Spleen (tissue), 11 donors: Measurements from ENCODE around the gene AARS2. TPM values are rescaled to one million over a fixed set of nuclear protein-coding genes. Genes with fewer than 3 reads are reported as not detected.
A peak's percentile ranks its signal among the peaks of the same experiment; 100 is the strongest.
"Not testable (repeated sequence)": the region's sequence is repeated elsewhere in the genome, so short reads cannot be mapped to it uniquely, and the experiment has no call there.

Experiments used
- DNase-seq: peaks from one replicate; pipeline ENCODE4 v3.0.0-alpha.2; 2020
- H3K27ac ChIP-seq, 8 donors: fragments of 200-600 bp; sonication (generic) in 7 of 8; 1 replicate in 4 of 8; 2 replicates in 4 of 8; pipeline versions ENCODE4 v1.5.0 to v1.8.0; 2016 to 2021; ENCODE audit warnings: inconsistent platforms in 4 of 8, mild to moderate bottlenecking in 4 of 8, moderate library complexity in 1 of 8
- H3K27me3 ChIP-seq, 7 donors: fragments of 200-600 bp; sonication (generic) in 6 of 7; replicated peaks in 1 of 7; 1 replicate in 4 of 7; 2 replicates in 3 of 7; pipeline versions ENCODE4 v1.5.0 to v1.8.0; 2016 to 2021; ENCODE audit warnings: inconsistent platforms in 3 of 7, mild to moderate bottlenecking in 1 of 7
- H3K36me3 ChIP-seq, 6 donors: fragments of 200-600 bp; sonication (generic) in 5 of 6; 1 replicate in 4 of 6; 2 replicates in 2 of 6; pipeline versions ENCODE4 v1.5.0 to v1.8.0; 2016 to 2021; ENCODE audit warnings: inconsistent platforms in 2 of 6
- H3K4me1 ChIP-seq, 6 donors: fragments of 200-600 bp; sonication (generic) in 5 of 6; 1 replicate in 3 of 6; 2 replicates in 3 of 6; pipeline versions ENCODE4 v1.5.0 to v1.8.0; 2016 to 2021; ENCODE audit warnings: inconsistent platforms in 3 of 6
- H3K4me3 ChIP-seq, 8 donors: fragments of 200-600 bp; sonication (generic) in 7 of 8; 1 replicate in 4 of 8; 2 replicates in 4 of 8; pipeline versions ENCODE4 v1.5.0 to v1.8.0; 2016 to 2021; ENCODE audit warnings: inconsistent platforms in 4 of 8, mild to moderate bottlenecking in 4 of 8, moderate library complexity in 2 of 8
- H3K9me3 ChIP-seq, 8 donors: fragments of 200-600 bp; sonication (generic) in 7 of 8; 1 replicate in 4 of 8; 2 replicates in 4 of 8; pipeline versions ENCODE4 v1.5.0 to v1.8.0; 2016 to 2021; ENCODE audit warnings: inconsistent platforms in 4 of 8
- CTCF ChIP-seq, 11 experiments: fragments of 200-600 bp in 7 of 11; fragments of 450-650 bp in 4 of 11; sonication (generic) in 4 of 11; IDR thresholded peaks in 8 of 11; conservative IDR thresholded peaks in 3 of 11; 1 replicate in 7 of 11; 2 replicates in 4 of 11; pipeline versions ENCODE4 v1.4.0 to v1.8.0; 2016 to 2021; ENCODE audit warnings: antibody characterized with exemption in 11 of 11, inconsistent platforms in 4 of 11, mild to moderate bottlenecking in 1 of 11
- POLR2A ChIP-seq, 3 donors: fragments of 450-650 bp; IDR thresholded peaks; one replicate each; pipeline ENCODE4 v1.5.1; 2017; ENCODE audit warnings: antibody characterized with exemption in 3 of 3, mild to moderate bottlenecking in 1 of 3
- POLR2AphosphoS5 ChIP-seq, 3 donors: sonication (generic); formaldehyde crosslinking; IDR thresholded peaks; one replicate each; pipeline ENCODE4 v1.5.1; 2017; ENCODE audit warnings: antibody characterized with exemption in 3 of 3
- WGBS, 5 donors: extraction: QIAGEN DNeasy Blood & Tissue Kit in 3 of 5; methylation state at CpG; one replicate each; pipeline versions ENCODE4 v1.1.5 to v1.1.7; 2013 to 2018; 5-methylcytosine and 5-hydroxymethylcytosine counted together
- intact Hi-C: fragments of 100-400 bp; cut with DNase I; formaldehyde crosslinking; loops from one replicate; pipeline ENCODE4 v1.15.0; 2023; ENCODE audit warnings: low total_unique reads
- polyA plus RNA-seq, 3 donors: library from polyadenylated mRNA; stranded (reverse); fragments of 200-250 nt; gene quantifications; one replicate each; pipeline ENCODE4 v1.2.1, GENCODE V29; 2013
- total RNA-seq, 7 donors: library from RNA; depleted of rRNA in 3 of 7; stranded (reverse); fragments of >200 nt in 3 of 7; fragmentation: NEBNext Ultra II Directional in 4 of 7; extraction: Animal tissue kit (Norgen Biotek cat#: 25700) in 4 of 7; gene quantifications; one replicate each; pipeline versions ENCODE4 v1.1.0 to v1.2.1, GENCODE V29; 2016 to 2021
- donor health status: healthy with polysubstance abuse.
- donor health status: DM: no; HTN: no; CAD: no; lungs with moderate emphysema.
- donor health status: DM: no; HTN: no; CAD: no.
- donor health status: Bipolar disorder and iron deficiency.
- donor health status: healthy.
- donor health status: DM: no; HTN: no; CAD: no.
- donor health status: DM: yes; HTN: yes; CAD: no.

Gene AARS2
- total and polyA plus RNA-seq, 10 donors = 3.5 to 16.8 (median 13.7) TPM

GRCh38 chr6:44315516-44315915, 2.4 kb upstream of the AARS2 start:
- Histone ChIP-seq H3K4me3 (no peak overlapping the region), H3K27ac (no peak overlapping the region), H3K9me3 (peaks cover 0 to 4% (median 0%) of the 10 kb centered on the region in 8 donors), H3K36me3 (peaks cover 0 to 15% (median 12%) of the 10 kb centered on the region in 6 donors), H3K4me1 (peaks cover 6 to 21% (median 15%) of the 10 kb centered on the region in 6 donors), H3K27me3 (peaks cover 0 to 30% (median 2%) of the 10 kb centered on the region in 7 donors)
- TF ChIP-seq CTCF (IDR thresholded peaks at IDR 0.05 in 8 of 11, conservative IDR thresholded peaks at IDR 0.05 in 3 of 11) (no peak), POLR2A (IDR thresholded peaks at IDR 0.05) (no peak), POLR2AphosphoS5 (IDR thresholded peaks at IDR 0.05) (no peak)
- no peak for DNase-seq
- WGBS, 5 donors = 47 to 61% (median 50%) methylated on average over 3 of the region's 3 CpGs
- intact Hi-C loops = no loop called here

GRCh38 chr6:44314657-44315056, 1.5 kb upstream of the AARS2 start:
- H3K4me3 ChIP-seq, DNase-seq, H3K9me3 ChIP-seq, intact Hi-C loops, H3K27ac ChIP-seq: not testable (repeated sequence)
- TF ChIP-seq CTCF (IDR thresholded peaks at IDR 0.05 in 8 of 11, conservative IDR thresholded peaks at IDR 0.05 in 3 of 11) = peak in 1 of 11 experiments; percentile 19
- peaks cover 6 to 21% (median 15%) of the 10 kb centered on the region in 6 donors for H3K4me1 ChIP-seq
- WGBS, 5 donors = 93 to 98% (median 93%) methylated on average over 8 of the region's 8 CpGs
- H3K27me3 ChIP-seq = peaks cover 0 to 22% (median 0%) of the 10 kb centered on the region in 7 donors
- H3K36me3 ChIP-seq = peaks cover 0 to 23% (median 21%) of the 10 kb centered on the region in 6 donors

GRCh38 chr6:44311767-44312166, 1.4 kb downstream of the AARS2 start:
- no peak for TF ChIP-seq POLR2AphosphoS5 (IDR thresholded peaks at IDR 0.05)
- TF ChIP-seq CTCF (IDR thresholded peaks at IDR 0.05 in 8 of 11, conservative IDR thresholded peaks at IDR 0.05 in 3 of 11) = no peak
- TF ChIP-seq POLR2A (IDR thresholded peaks at IDR 0.05) = no peak
- DNase-seq = no peak
- no peak overlapping the region for H3K27ac ChIP-seq
- H3K36me3 ChIP-seq = peaks cover 0 to 52% (median 46%) of the 10 kb centered on the region in 6 donors
- H3K9me3 ChIP-seq = no peaks in the 10 kb centered on the region
- intact Hi-C loops = no loop called here
- H3K4me3 ChIP-seq = peak overlapping the region in 1 of 8 donors; percentile 98
- no peaks in the 10 kb centered on the region for H3K27me3 ChIP-seq
- peaks cover 6 to 21% (median 15%) of the 10 kb centered on the region in 6 donors for H3K4me1 ChIP-seq
- 79 to 93% (median 89%) methylated on average over 3 of the region's 3 CpGs for WGBS, 5 donors

GRCh38 chr6:44311304-44311703, 1.8 kb downstream of the AARS2 start:
- H3K9me3 ChIP-seq = no peaks in the 10 kb centered on the region
- intact Hi-C loops = no loop called here
- H3K4me1 ChIP-seq = peaks cover 6 to 21% (median 15%) of the 10 kb centered on the region in 6 donors
- WGBS, 5 donors = 50 to 95% (median 72%) methylated on average over 2 of the region's 2 CpGs
- TF ChIP-seq CTCF (IDR thresholded peaks at IDR 0.05 in 8 of 11, conservative IDR thresholded peaks at IDR 0.05 in 3 of 11) = no peak
- no peak for TF ChIP-seq POLR2A (IDR thresholded peaks at IDR 0.05)
- TF ChIP-seq POLR2AphosphoS5 (IDR thresholded peaks at IDR 0.05) = no peak
- H3K27me3 ChIP-seq = no peaks in the 10 kb centered on the region
- peaks cover 0 to 57% (median 51%) of the 10 kb centered on the region in 6 donors for H3K36me3 ChIP-seq
- no peak overlapping the region for H3K4me3 ChIP-seq
- DNase-seq = no peak
- H3K27ac ChIP-seq = no peak overlapping the region
